Stimulated activated CD4-positive, alpha-beta T cell treated with anti-CD3 and anti-CD28 coated beads, TNF-alpha, amount 100 ng/mL, for 24 hours (primary cell): Measurements from ENCODE around the gene KDM4C.
"Not testable (repeated sequence)": the region's sequence is repeated elsewhere in the genome, so short reads cannot be mapped to it uniquely, and the experiment has no call there.

ENCODE experiments used
- DNase-seq, 3 experiments: peaks; one replicate each; pipeline ENCODE4 v3.0.0-alpha.2; 2020; ENCODE audit warnings: low read depth in 3 of 3

Gene KDM4C

DNA sequence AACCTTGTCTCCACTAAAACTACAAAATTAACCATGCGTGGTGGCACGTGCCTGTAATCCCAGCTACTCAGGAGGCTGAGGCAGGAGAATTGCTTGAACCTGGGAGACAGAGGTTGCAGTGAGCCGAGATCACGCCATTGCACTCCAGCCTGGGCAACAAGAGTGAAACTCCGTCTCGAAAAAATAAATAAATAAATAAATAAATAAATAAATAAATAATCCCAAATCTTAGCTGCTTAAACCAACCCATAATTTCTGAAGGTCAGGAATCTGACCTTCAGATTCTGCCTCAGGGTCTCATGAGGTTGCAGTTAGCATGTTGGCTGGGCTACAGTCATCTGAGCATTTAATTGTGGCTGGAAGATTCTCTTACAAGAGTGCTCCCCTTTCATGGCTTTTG is 48.5 kb downstream of the KDM4C start:
- not testable (repeated sequence) for DNase-seq

DNA sequence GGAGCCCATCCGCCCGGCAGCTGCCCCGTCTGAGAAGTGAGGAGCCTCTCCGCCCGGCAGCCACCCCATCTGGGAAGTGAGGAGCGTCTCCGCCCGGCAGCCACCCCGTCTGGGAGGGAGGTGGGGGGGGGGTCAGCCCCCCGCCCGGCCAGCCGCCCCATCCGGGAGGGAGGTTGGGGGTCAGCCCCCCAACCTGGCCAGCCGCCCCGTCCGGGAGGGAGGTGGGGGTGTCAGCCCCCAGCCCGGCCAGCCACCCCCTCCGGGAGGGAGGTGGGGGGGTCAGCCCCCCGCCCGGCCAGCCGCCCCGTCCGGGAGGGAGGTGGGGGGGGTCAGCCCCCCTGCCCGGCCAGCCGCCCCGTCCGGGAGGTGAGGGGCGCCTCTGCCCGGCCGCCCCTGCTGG is 49.9 kb downstream of the KDM4C start:
- not testable (repeated sequence) for DNase-seq

- DNase-seq, result no peak
These were observed 53.7 kb downstream of the KDM4C start for GRCh38 chr9:6811436-6811835.

GRCh38 chr9:6816581-6816980 is 58.8 kb downstream of the KDM4C start:
- DNase-seq, result no peak

GRCh38 chr9:6818292-6818922 is 60.6 kb downstream of the KDM4C start:
- DNase-seq, result no peak

GRCh38 chr9:6819112-6819511 is 61.3 kb downstream of the KDM4C start:
- no peak for DNase-seq

- no peak for DNase-seq
These were observed 61.8 kb downstream of the KDM4C start for GRCh38 chr9:6819529-6819928.

GRCh38 chr9:6822696-6823095 is 64.9 kb downstream of the KDM4C start:
- DNase-seq, result no peak

DNA sequence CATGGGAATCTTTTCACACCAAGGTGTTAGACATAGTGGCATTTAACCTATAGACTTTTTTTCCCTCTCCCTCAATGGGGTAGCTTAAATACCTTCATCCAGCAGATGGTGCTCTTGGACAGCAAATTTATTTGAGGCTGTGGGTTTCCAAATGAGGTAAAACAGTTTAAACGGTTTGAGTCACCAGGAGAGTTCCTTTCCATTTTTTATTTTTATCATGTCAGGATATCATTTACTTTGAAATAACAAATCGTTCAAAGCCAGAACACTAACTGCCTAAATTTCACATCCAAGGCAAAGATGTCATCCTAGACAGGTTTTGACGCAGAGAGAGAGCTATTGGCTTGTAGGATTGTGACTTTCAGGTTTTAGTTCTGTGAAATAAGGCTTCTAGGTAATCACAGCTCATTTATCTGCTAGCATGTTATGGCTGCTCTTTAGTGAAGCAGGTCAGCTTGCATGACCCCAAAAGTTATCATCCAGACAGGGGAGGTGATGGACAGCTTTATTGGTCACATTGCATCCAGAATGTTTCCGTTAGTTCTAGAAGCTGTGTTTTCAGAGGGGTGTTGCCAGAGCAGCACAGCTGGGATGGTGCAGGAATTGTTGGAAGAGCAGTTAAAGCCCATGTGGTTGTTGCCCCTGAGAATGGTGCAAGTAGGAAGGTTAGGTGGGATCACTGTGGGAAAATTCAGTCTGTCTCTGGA is 69.8 kb downstream of the KDM4C start:
- DNase-seq, result peak in 1 of 3 experiments; percentile 11

DNA sequence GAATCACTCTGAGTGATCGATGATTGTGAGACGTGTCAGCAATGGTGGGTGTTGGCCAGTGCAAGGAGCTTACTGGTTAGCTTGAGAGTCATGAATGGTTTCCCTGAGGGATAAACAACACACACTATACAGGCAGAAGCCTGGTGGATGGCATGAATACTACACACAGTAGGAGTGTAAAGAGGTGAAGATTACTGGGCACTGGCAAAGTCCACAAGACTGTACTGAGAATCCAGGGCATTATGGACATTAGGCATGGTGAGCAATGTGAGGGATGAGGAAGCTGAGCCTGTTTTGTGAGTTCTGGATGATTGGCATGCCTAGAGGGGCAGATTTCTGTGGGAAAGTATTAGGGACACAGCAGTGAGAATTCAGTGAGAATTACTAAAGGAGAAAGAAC is 71.3 kb downstream of the KDM4C start:
- DNase-seq, result no peak

GRCh38 chr9:6829536-6829935 is 71.8 kb downstream of the KDM4C start:
- no peak for DNase-seq

GRCh38 chr9:6833518-6834192 is 75.9 kb downstream of the KDM4C start:
- no peak for DNase-seq

DNA sequence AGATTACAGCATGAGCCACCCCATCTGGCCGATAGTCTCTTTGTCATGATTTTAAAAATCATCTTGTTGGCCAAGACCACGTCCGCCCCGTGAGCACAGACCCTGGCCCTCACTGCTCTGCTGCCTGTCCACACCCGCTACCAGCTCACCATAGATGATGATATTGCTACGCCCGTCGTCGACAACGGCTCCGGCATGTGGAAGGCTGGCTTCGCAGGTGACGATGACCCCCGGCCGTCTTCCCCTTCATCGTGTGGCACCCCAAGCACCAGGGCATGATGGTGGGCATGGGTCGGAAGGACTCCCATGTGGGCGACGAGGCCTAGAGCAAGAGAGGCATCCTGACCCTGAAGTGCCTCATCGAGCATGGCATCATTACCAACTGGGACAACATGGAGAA is 76.5 kb downstream of the KDM4C start:
- DNase-seq, result no peak

DNA sequence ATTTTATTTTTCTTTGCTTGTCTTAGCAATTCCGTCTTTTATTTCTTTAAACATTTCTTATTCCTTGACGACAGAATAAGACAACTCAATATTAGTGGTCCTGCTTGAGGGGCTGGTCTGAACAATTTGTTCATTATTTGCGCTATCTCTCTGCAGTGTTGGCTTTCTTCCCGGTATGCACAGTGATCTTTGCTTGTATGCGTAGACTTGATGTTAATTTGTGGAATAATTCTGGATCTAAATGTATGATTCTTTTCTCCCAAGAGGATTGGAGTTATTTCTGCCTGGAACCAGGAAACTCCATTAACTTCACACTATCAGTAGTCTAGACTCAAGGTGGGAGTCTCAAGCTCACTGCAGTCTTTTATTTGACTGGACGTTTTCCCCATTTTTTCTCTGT is 80.4 kb downstream of the KDM4C start:
- DNase-seq, result no peak

DNA sequence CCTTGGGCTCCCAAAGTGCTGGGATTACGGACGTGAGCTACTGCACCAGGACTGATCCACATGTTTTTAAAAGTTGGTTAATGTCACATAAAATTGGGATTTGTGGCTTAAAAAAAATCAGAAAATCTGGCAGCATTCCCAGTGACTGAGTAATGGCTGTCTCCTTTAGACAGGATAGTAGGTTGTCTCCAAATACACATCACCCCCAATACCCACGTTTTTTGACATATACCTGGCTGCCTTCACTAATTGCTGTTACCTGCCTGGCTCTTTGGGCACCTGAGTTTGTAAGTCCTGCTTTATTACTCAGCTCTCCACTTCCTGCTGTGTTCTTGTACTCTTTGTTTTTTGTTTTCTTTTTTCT is 84.8 kb downstream of the KDM4C start:
- no peak for DNase-seq

DNA sequence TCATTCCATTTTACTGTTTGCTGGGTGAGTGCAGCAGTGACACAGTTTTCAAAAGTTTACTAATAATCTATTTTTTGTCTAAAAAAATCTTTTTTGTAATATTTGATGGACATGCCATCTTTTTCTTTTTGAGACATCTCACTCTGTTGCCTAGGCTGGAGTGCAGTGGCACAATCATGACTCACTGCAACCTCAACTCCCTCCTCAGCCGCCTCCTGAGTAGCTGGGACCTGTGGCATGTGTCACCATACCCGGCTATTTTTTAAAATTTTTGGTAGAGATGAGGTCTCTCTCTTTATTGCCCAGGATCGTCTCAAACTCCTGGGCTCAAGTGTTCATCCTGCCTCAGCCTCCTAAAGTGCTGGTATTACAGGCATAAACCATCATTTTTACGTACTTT is 86.0 kb downstream of the KDM4C start:
- no peak for DNase-seq

GRCh38 chr9:6844267-6844666 is 86.5 kb downstream of the KDM4C start:
- no peak for DNase-seq

DNA sequence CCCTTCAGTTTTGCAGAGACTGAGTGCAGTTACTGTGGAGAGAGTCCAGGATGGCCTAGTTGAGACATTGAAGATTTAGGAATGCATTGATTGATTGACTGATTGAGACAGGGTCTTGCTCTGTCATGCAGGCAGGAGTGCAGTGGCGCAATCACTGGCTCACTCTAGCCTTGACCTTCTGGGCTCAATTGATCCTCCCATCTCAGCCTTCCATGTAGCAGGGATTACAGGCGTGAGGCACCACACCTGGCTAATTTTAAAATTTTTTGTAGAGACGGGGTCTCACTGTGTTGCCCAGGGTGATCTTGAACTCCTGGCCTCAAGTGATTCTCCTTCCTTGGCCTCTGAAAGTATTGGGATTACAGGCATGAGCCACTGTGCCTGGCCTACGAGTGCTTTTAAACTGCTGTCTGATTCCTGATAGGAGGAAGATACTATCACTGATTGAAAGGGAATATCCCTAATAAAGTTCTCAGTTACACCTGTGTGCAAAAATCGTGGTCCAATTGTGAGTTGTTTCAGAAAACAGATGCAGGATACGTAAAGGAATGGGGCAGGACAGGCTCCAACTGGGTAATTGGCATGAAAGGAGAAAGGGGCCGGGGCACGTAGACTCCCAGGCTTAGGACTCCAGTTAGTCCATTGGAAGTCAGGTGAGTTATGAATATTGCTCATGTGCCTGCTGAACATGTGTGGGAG is 87.5 kb downstream of the KDM4C start:
- DNase-seq, result no peak

DNA sequence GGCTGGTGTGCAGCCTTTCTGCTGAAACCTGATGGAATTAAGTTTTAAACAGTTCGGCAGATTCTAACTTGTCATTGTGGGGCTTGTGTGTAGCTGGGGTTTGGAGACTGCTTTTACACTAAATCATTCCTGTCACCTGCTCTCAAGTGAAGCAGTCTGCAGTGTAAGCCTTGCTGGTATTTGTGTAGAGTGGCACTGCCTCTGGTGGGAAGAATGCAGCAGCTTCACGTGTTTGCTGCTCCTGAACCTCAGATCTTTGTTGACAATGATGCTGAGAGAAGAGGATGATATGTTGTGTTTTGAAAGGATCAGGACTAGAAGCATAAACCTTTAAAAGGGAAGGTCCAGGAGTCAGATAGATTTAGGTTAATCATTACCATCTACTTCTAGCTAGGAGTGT is 88.1 kb downstream of the KDM4C start:
- DNase-seq, result no peak

DNA sequence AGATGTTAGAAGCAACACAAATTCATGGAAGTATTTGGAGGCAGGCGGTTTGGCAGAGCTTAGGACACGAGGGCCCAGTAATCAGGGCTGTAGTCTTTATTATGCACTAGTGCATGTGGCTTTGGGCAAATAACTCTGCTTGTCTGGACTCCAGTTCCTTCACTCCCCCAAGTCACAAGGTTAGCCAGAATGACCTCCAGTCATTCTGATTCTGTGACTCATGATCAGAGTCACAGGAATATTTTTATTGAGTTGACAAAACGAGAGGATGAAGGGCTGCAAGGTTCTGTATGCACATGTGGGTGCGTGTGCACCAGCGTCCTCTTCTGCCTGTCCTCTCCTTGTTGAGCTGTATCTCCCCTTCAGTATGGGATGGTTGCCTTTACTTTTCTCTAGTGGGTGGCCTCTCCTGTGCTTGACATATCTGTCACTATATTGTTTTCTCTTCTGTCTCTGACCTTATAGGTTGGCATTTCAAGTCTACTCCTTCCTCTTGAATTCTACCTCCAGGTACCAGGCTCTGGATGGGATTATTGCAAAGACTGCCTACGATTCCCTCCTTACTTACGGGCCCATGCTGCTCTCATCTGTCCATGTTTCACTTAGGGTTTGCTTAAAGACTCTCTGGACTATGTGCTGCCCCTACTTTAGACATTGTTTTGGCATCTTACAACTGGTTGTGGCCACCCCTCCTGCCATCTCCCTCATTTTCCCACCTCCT is 94.6 kb downstream of the KDM4C start:
- DNase-seq, result no peak

GRCh38 chr9:6855860-6856259 is 98.1 kb downstream of the KDM4C start:
- no peak for DNase-seq

DNA sequence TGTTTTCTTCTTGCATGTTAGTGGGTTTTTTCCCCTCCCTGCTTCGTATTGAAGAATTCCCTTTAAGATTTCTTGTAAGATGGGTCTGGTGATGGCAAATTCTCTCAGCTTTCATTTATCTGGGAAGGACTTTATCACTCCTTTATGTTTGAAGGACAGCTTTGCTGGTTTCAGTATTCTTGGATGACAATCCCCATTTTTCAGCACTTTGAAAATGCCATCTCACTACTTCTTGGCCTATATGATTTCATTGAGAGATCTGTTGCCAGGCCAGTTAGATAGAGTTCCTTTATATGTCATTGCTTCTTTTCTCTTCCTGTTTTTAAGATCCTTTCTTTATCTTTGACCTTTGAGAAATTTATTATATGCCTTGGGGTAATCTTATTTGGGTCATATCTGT is 106.3 kb downstream of the KDM4C start:
- DNase-seq, result no peak
